SIG-M5 treated with dmso at 0.1 percent for 504 hours (cell line): ENCODE measurements around the gene HMX1.

Experiments
- DNase-seq: peaks from one replicate; lab custom pipeline; 2025; ENCODE audit not compliant: unreplicated experiment; lab: John Stamatoyannopoulos, UW

HMX1 gene

GRCh38 chr4:8820178-8821102, 51.2 kb downstream of the HMX1 start:
- no peak for DNase-seq

- no peak for DNase-seq
Observed at GRCh38 chr4:8819473-8820177, 52.0 kb downstream of the HMX1 start.

DNA sequence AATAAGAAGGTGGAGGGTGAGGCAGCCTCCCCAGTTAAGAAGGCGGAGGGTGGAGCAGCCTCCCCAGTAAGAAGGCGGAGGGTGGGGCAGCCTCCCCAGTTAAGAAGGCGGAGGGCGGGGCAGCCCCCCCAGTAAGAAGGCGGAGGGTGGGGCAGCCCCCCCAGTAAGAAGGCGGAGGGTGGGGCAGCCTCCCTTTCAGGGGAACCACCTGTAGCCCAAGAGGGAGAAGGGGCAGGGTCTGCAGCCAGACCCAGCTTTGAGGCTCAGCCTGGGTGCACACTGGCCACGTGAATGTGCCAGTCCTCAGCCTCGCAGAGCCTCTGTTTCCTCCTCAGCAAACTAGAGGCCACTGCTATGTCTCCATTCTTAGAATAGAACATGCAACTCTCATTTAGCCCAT, 52.6 kb downstream of the HMX1 start:
- DNase-seq, result no peak

DNA sequence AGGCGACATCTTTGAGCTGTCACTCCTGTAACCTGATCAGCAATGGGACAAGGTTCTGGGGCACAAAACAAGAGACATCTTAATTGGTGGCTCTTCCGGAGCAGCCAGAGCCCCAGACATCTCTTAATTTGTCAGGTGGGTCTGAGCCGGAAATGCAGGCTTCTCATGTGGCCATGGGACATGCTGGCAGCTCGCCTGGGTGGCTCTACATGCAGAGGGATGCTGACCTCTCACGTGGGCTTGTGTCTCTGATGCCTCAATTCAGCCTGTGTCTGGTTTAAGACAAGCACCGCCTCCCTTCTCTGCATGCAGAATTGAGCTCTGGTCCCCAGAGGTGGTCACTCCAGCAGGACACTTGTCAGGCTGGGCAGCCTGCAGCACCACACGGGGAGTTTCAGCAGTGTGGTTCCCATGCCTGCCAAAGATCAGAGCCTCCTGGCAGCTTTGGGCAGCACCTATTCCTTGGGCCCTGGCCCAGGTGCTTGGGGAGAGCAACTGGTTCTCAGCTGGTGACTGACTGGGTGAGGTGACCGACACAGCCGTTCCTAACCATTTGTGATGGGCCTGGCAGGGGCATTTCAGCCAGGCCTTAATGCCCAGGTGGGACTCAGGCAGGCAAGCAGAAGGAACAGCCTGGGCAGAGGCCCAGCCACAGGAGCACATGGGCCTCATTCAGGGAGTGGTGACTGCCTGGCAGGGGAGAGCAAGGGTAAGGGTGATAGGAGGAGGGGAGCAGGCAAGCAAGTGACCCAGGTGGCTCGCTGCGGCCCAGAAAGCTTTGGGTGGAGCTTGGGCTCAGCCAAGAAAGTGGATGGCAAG, 53.4 kb downstream of the HMX1 start:
- DNase-seq, result no peak

DNA sequence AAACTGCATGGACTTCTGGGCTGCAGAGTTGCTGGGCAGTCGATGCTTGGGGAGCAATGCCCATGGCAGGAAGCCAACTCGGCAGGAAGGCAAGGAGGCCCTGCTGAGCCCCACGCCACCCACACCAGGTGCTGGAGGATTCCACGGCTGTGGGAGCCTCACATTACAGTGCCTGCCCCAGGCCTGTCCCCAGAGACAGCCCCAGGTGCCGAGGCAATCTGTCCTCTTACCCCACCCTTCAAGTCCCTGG, 53.9 kb downstream of the HMX1 start:
- DNase-seq, result no peak

DNA sequence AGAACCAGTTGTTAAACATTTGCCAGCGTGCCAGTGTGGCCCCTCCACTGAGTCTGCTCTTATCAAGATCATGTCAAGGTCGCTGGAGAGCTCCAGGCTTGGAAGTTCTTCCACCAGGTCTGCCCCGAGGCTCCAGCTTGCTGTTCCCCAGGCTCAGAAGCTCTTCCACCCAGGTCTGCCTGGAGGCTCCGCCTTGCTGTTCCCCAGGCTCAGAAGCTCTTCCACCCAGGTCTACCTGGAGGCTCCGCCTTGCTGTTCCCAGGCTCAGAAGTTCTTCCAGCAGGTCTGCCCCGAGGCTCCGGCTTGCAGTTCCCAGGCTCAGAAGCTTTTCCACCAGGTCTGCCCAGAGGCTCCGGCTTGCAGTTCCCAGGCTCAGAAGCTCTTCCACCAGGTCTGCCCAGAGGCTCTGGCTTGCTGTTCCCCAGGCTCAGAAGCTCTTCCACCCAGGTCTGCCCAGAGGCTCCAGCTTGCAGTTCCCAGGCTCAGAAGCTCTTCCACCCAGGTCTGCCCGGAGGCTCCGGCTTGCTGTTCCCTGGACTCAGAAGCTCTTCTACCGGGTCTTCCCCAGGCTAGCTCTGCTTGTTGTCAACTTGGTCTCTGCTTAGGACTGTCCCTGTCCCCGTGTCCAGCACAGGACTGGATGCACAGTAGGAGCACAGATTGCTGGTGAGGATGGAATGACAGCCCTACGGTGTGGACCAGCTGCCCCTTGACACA, 54.4 kb downstream of the HMX1 start:
- no peak for DNase-seq
